Ecto neural progenitor cell (in vitro differentiated cells): Measurements from ENCODE around the gene RRP15.

Experiments
- DNase-seq: peaks from one replicate; pipeline ENCODE4 v3.0.0-alpha.2; 2018; ENCODE audit warnings: low spot score

Gene RRP15

GRCh38 chr1:218341325-218341724 lies 56.2 kb downstream of the RRP15 start:
- no peak for DNase-seq

DNA sequence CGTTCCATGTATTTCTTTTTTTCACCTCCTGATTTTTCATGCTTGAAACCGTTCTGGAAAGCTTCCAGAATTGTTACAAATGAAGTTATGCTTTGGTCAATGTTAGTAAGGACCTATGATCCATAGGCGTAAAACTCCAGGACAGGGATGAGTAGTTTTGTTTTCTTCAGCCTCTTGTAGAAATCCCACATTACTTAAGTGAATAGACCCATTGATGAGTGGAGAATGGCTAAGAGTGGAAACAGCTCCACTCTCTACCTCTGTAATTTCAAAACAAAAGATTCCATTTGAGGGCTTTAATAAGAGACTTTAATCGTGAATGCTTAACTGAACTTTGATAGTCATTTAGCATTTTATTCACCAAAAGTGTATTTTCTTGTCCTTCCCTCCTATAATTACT lies 57.0 kb downstream of the RRP15 start:
- no peak for DNase-seq

DNA sequence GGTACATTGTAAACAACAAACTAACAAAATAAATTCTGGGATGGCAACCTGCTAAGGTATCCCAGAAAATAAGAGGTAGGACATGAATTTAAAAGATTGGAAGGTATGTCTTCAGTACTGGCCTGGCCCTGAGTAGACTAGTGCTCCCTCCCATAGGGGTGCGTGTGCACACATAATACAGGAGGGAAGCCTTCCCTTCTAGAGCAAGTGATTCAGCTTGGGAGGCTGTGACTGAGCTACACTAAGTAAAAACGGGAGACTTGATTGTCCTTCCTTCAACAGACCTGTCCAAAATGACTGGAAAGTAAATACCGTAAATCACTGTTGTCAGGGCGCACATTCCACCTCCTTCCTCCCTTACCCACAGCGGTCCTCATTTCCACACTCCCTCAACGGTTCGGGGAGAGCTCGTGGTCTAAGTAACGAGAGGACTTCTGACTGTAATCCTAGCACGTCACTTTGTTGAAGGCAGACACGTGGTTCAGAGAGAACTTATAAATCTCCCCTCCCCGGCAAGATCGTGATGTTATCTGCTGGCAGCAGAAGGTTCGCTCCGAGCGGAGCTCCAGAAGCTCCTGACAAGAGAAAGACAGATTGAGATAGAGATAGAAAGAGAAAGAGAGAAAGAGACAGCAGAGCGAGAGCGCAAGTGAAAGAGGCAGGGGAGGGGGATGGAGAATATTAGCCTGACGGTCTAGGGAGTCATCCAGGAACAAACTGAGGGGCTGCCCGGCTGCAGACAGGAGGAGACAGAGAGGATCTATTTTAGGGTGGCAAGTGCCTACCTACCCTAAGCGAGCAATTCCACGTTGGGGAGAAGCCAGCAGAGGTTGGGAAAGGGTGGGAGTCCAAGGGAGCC lies 60.0 kb downstream of the RRP15 start, which contains the start of gene TGFB2:
Gene TGFB2, plus strand, starts transcription at position 523 of the 859 bp plus-strand sequence. CDS start 1,366 bp downstream, outside the sequence.
- peak; percentile 60 for DNase-seq

DNA sequence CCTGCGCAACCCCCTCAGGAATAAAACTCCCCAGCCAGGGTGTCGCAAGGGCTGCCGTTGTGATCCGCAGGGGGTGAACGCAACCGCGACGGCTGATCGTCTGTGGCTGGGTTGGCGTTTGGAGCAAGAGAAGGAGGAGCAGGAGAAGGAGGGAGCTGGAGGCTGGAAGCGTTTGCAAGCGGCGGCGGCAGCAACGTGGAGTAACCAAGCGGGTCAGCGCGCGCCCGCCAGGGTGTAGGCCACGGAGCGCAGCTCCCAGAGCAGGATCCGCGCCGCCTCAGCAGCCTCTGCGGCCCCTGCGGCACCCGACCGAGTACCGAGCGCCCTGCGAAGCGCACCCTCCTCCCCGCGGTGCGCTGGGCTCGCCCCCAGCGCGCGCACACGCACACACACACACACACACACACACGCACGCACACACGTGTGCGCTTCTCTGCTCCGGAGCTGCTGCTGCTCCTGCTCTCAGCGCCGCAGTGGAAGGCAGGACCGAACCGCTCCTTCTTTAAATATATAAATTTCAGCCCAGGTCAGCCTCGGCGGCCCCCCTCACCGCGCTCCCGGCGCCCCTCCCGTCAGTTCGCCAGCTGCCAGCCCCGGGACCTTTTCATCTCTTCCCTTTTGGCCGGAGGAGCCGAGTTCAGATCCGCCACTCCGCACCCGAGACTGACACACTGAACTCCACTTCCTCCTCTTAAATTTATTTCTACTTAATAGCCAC lies 60.7 kb downstream of the RRP15 start:
- peak; percentile 75 for DNase-seq

- DNase-seq, result no peak
Measured at GRCh38 chr1:218346391-218347204, 61.5 kb downstream of the RRP15 start.

DNA sequence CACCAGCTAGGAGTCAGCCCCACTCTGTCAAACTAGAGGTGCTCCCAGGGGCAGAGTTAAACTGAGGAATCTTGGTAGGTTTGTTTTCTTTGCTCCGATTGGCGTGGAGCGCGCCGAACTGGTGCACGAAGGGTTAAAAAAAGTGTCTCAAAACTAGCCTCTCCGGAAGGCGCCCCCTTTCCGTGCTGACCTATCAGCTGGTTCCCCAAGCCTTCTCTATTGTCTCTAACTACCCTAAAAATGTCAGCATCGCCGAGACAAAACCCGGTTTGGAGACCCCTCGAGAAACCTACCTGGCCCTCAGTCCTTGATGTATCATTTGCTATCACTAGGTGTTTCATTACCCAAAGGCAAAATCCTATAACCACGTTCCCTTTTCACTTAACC lies 62.2 kb downstream of the RRP15 start:
- DNase-seq, result no peak

DNA sequence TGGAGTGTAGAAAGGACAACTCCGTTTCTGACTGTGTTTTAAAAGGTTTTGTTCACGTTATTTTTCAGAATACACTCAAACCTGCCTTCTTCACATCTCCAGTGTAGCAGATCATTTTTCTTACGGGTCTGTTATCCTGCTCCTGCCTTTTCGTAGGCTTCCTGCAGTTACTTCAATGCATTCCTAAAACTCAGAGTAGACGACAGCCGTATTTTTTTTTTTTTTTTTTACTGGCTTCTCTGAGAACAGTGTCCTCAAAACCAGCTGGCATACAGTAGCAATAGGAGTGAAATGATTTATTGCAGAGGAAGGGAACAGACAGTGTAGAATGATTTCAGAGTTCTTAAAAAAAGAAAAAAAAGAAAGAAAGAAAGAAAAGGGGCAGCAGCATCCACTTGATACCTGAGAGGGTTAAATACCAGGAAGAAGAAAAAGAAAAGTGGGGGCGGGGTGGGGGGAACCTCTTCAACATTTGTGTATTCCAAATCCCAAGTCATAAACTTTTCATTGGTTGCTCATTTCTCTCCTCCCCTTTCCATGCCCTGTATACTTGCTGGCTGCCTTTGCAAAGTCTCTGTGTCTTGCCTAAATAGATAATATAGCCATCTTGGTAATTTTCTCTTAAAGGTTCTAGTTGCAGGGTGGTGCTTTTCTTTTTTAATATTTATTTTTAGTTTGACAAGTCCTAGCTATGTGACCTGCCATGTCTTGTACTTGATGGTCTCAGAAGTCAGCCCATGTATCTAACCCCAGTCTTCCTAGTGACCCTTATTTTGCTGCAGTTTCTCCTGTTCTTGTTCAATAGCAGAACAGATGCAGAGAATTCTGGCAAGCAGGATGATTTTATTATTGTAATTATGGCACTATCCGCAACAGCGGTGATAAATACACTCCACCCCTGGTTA lies 62.9 kb downstream of the RRP15 start:
- no peak for DNase-seq

DNA sequence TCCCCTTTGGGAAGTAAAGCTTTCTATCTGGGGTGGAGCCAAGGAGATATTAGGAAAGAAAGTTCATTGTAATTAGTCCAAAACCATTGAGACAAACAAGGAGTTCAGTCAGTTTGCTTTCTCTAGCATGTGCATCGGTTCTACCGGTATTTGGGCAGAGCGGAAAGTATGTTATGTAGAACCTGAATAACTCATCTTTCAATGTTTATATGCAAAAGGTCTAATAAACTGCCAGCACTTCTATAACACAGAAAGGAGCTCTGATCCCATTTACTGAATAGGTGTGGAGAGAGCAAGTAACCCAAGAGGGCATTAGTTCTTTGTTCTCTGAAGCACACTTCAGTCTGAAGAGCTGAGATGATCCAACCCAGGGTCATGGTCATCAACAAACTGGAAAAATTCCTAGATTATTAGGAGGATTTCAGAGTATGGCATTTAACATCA lies 63.6 kb downstream of the RRP15 start:
- no peak for DNase-seq

DNA sequence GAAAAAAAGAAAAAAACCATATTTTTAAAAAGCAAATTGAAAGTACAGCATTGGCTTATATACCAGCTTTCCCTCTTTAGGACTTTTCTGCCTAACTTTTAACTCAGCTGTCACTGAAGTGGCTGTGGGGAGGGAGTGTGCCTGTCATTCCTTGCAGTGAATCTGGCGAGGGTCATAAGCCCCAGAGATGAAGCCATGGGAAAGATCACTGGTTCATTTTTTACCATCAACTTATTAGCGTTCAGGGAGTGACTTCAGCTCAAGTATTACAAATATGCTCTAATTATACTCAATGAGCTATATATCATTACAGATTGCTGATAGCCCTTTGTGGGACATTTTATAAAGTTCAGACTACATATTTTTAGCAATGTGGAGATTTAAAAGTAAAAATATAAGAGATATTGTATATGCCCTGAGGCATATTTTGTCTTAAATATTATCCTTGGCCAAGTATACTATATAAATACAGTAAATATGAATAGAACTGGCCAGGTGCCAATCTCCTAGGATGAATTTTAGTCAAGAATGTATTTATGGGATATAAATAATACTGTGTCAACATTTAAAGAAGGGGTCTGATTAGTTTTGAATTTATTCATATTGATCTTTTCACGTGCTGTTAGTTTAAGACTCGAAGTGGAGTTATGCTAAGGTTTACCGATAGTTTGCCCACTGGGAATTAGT lies 64.4 kb downstream of the RRP15 start:
- DNase-seq, result no peak

DNA sequence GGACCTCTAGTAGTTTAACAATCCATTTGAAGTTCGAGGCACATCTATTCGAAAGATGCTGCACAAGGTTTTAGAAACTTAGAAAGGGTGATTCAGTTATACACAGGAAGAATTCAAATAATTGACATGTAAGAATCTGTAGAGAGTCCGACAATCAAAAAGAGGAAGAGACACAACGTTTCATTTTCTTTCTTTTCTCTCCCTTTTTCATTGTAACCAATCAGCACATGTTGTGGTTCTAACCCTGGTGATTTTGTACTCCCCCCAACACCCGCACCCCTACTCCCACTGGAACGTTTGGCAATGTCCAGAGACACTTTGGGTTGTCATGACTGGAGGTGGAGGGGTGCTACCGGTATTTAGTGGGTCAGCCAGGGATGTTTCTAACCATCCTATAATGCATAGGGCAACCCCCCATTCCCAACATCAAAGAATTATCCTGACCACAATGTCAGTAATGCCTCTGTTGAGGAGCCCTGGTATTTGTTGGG lies 65.0 kb downstream of the RRP15 start:
- no peak for DNase-seq

DNA sequence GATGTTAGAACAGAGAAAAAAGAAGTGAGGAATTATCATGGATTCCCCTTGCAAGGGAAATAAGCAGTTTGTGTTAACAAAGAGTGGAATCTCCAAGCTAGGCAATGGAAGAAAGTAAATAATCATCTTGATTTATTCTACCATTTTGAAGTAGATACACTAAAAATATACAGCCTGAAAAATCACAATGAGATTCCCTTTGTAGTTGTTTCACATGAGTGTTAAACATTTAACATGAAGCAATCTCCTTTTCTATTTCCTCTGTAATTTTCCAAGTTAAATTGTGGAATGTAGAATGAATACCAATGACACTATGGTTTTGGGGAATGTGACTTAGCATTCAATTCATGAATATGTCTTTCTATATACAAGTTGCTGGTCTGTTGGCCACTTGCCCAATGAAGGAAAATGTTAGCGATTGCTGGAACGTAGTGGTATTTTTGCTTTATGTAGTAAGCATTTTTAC lies 65.7 kb downstream of the RRP15 start:
- DNase-seq, result no peak

GRCh38 chr1:218351391-218352074 lies 66.4 kb downstream of the RRP15 start:
- no peak for DNase-seq

DNA sequence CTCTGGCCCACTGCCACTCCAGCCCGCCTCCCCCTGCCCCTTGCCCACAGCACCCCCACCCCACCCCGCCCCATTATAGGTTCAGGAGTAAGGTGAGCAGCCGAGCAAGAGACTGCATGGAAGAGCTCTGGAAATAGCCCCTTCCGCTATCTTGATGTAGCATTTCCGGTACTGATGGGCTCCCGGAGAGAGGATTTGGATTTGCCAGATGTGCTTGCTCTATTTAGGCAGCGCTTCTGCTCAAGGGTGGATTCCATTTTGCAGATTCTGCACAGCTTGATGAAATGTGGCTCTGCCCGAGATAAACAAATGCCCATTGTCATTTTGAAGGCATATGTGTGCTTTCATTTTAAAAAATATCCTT lies 67.0 kb downstream of the RRP15 start:
- DNase-seq, result no peak

DNA sequence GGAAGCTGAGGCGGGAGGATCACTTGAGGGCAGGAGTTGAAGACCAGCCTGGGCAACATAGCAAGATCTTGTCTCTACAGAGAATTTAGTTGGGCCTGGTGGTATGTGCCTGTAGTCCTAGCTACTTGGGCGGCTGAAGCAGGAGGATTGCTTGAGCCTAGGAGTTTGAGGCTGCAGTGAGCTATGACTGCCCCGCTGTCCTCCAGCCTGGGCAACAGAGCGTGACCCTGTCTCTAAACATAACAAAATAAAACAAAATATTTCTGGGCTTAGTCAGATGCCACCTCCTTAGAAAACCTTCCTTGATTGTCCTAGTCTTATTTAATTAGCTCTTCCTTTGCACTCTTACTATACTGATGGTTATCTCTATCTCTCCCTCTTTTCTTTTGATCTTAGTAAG lies 68.6 kb downstream of the RRP15 start:
- DNase-seq, result no peak

DNA sequence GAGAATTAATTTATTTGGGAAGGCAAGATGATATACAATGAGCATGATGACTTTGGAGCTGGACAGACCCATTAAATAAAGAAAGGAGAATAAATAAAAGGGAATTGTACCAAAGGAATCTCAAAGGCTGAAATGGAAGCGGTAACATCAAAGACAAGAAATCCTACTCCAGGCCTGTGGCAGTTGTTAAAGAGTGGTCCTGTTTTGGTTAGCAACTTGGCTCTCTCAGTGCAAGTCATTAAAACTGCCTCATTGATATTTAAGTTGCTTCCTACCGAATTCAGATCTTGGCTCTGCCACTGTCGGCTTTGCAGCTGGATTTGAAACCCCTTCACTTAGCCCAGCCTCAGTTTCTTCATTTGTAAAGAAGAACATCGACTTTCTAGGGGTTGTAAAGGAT lies 70.2 kb downstream of the RRP15 start:
- no peak for DNase-seq

- DNase-seq, result no peak
Measured at GRCh38 chr1:218357211-218357892, 72.3 kb downstream of the RRP15 start.

DNA sequence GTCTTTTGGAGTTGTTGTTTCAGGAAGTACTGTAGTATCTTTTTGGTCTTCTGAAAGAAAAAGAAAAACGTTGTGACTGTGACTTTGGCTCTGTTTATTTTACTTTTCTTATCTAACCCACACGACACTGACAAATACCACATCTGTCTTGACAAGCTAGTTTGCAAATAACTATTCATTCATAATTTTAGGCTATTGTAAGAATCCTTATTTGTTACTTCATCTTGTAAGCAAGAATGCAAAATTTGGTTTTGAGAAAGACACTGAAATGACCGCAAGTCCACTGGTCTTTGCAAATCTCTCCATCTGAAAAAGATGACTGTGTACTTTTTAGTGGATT lies 72.8 kb downstream of the RRP15 start:
- DNase-seq, result no peak

DNA sequence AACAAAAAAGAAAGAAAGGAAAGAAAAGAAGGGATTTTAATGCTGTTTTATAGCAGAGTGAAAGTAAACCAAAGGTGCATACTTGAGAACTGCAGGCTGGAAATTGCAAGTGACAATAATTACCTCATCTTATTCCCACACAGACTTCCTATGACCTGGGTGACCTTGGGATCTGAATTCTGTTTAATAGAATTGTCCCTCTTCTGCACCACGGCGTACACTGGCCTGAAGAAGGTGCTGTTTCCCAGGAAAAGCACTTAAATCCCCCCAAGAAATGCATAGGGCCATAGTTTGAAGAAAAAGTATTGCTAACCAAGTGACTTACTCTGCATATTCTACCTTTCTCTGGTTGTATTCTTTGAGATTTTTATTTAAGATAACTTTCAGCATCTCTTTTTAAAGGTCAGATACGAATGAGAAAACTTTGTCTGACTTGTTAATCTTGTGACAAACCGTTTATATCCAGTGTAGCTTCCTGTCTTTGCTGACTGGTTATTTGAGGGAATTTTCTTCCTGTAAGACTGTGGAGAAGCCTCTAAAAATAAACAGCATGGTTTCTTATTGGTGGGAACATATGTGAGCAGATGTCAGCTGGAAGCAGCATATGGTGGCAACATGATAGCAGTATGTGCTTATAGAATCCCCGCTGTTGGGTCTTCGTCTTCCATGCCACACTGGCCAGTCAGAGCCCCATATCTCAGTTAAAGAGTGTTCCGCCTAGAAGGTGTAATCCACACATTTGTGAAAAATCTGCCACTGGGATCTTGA lies 76.4 kb downstream of the RRP15 start:
- DNase-seq, result no peak
